Spinal cord (tissue), 10 donors: Measurements from ENCODE around the gene TMEM190. TPM values are rescaled to one million over a fixed set of nuclear protein-coding genes. Genes with fewer than 3 reads are reported as not detected.

ENCODE experiments used
- DNase-seq, 6 donors: peaks; one replicate each; pipeline versions ENCODE4 v3.0.0 to v3.0.0-alpha.2; 2013 to 2015; ENCODE audit warnings: low spot score in 6 of 6, low read depth in 4 of 6
- H3K27ac ChIP-seq: one replicate; pipeline ENCODE4 v1.5.1; 2013; ENCODE audit warnings: low read depth, low read length, control low read depth
- H3K27me3 ChIP-seq: one replicate; pipeline ENCODE4 v1.6.1; 2013; ENCODE audit warnings: low read length; ENCODE audit not compliant: control insufficient read depth, insufficient read depth
- H3K36me3 ChIP-seq: one replicate; pipeline ENCODE4 v1.6.1; 2013; ENCODE audit warnings: low read length; ENCODE audit not compliant: control insufficient read depth, insufficient read depth
- H3K4me1 ChIP-seq: one replicate; pipeline ENCODE4 v1.6.1; 2013; ENCODE audit warnings: low read length; ENCODE audit not compliant: control insufficient read depth, insufficient read depth
- H3K4me3 ChIP-seq: one replicate; pipeline ENCODE4 v1.5.1; 2013; ENCODE audit warnings: low read depth, low read length, control low read depth
- H3K9me3 ChIP-seq: one replicate; pipeline ENCODE4 v1.6.1; 2013; ENCODE audit warnings: low read length; ENCODE audit not compliant: control insufficient read depth, insufficient read depth
- WGBS: methylation state at CpG from one replicate; pipeline ENCODE4 v1.1.5; 2013; ENCODE audit warnings: missing lambda C conversion rate; ENCODE audit not compliant: insufficient coverage; 5-methylcytosine and 5-hydroxymethylcytosine counted together
- polyA plus RNA-seq, 2 donors: library from polyadenylated mRNA; unstranded; fragments of 120-200 nt; gene quantifications; one replicate each; pipeline ENCODE4 v1.2.1, GENCODE V29; 2013; ENCODE audit not compliant: insufficient read length in 2 of 2
- total RNA-seq, 2 donors: library from RNA; depleted of rRNA in 1 of 2; stranded (reverse); fragments of 120-200 nt in 1 of 2; fragments of >200 nt in 1 of 2; gene quantifications; one replicate each; pipeline versions ENCODE4 v1.2.3 to v1.2.4, GENCODE V29; 2013 to 2014
- donor health status: healthy.

TMEM190 gene
- total and polyA plus RNA-seq, 4 donors, result 0.40 to 5.0 (median 1.4) TPM

GRCh38 chr19:55382013-55382412 lies 5.4 kb downstream of the TMEM190 start:
- H3K27ac ChIP-seq, result no peak overlapping the region

DNA sequence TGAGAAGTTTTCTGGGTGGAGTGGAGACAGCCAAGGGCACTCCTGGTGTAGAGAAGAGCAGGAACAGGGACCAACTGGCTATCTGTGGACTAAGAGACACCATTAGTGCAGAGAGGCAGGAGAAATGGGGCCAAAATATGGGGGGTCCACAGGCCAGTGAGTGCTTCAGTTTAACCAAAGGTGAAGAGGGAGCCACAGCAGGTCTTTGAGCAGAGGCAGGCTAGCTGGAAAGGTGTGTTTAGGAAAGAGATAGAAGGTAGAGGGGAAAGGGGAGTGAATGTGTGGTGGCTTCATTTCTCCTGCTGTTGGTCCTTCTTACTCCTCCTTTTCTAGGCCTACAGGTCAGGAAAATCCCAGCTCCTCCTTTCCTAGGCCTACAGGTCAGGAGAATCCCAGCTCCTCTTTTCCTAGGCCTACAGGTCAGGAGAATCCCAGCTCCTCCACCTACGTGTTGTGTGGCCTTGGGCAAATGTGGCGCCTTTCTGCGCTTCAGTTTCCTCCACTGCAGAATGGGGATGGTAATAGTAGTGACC lies 6.0 kb downstream of the TMEM190 start:
- Histone ChIP-seq H3K9me3 (no peaks in the 10 kb centered on the region), H3K27ac (no peak overlapping the region), H3K4me3 (no peak overlapping the region), H3K4me1 (peaks cover 38% of the 10 kb centered on the region), H3K36me3 (peaks cover 12% of the 10 kb centered on the region), H3K27me3 (peaks cover 6% of the 10 kb centered on the region)
- no CpG with 5 or more reads among the region's 3 CpGs for WGBS
- no peak for DNase-seq

More at GRCh38 chr19:55382013-55382412, 5.4 kb downstream of the TMEM190 start:
- Histone ChIP-seq H3K4me1 (peaks cover 37% of the 10 kb centered on the region), H3K4me3 (no peak overlapping the region), H3K36me3 (peaks cover 7% of the 10 kb centered on the region), H3K9me3 (no peaks in the 10 kb centered on the region), H3K27me3 (peaks cover 11% of the 10 kb centered on the region)
- DNase-seq, result no peak
- 96% methylated on average over 5 of the region's 5 CpGs for WGBS

GRCh38 chr19:55383279-55384130 lies 6.9 kb downstream of the TMEM190 start:
- peaks cover 43% of the 10 kb centered on the region for H3K4me1 ChIP-seq
- DNase-seq, result peak in 2 of 6 donors; percentile 82 to 83
- H3K27ac ChIP-seq, result peak overlapping the region; percentile 57
- 3% methylated on average over 88 of the region's 88 CpGs for WGBS
- peak overlapping the region; percentile 27 for H3K4me3 ChIP-seq
- H3K36me3 ChIP-seq, result peaks cover 22% of the 10 kb centered on the region
- H3K27me3 ChIP-seq, result no peaks in the 10 kb centered on the region
- H3K9me3 ChIP-seq, result no peaks in the 10 kb centered on the region

GRCh38 chr19:55384131-55384919 lies 7.7 kb downstream of the TMEM190 start, which contains the start of gene TMEM238:
TSS of gene TMEM238 (minus strand) at chr19:55384292. CDS start at chr19:55384259, 33 bp downstream.
- H3K36me3 ChIP-seq, result peaks cover 30% of the 10 kb centered on the region
- H3K4me3 ChIP-seq, result peak within 1 kb of the TSS; percentile 96
- H3K27ac ChIP-seq, result peak within 1 kb of the TSS; percentile 94
- peak in 2 of 6 donors; percentile 43 to 47 for DNase-seq
- no peaks in the 10 kb centered on the region for H3K9me3 ChIP-seq
- WGBS, result 18% methylated on average over 71 of the region's 72 CpGs
- no peaks in the 10 kb centered on the region for H3K27me3 ChIP-seq
- H3K4me1 ChIP-seq, result peaks cover 51% of the 10 kb centered on the region

DNA sequence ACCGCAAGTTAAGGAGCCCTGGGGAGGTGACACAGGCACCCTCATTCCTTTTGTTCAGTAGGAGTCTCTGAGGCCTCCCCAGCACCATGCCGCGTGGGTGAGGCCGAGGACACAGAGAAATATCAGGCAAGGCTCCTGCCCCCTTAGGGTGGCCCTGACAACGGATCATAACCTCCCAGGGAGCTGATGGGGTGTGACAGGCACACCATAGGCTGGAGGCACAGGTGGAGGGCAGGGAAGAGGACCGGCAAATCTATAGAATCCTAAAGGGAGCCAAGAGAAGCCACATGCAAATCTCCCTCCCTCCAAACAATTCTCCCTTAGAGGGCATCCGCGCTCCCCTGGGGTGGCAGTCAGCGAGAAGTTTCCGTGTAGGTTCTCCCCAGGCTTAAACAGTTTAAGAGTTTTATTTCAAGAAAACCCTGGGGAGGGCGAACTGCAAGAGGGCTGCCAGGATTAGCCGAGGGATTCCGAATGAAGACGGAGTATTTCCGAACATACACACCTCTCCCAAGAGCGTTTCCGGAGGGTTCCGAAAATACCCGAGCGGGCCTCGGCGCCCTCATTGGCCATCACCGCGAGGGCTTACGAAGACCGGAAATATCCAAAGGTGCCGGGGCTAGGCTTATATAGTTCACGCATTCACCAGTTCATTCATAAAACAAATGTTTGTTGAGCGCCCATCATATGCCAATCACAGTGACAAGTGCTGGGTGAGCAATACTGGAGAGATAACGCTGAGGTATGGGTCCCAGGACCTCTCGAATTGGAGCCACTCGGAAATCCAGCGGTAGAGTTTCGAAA lies 8.5 kb downstream of the TMEM190 start:
- 4% methylated on average over 27 of the region's 34 CpGs for WGBS
- H3K4me1 ChIP-seq, result peaks cover 59% of the 10 kb centered on the region
- no peaks in the 10 kb centered on the region for H3K9me3 ChIP-seq
- H3K27ac ChIP-seq, result peak overlapping the region; percentile 94
- H3K4me3 ChIP-seq, result peak overlapping the region; percentile 96
- no peaks in the 10 kb centered on the region for H3K27me3 ChIP-seq
- peaks cover 38% of the 10 kb centered on the region for H3K36me3 ChIP-seq
- peak; percentile 97 to 99 (median 98) for DNase-seq

- H3K4me3 ChIP-seq, result peak within 1 kb of the TSS; percentile 96
- 0% methylated on average over 68 of the region's 68 CpGs for WGBS
- H3K27me3 ChIP-seq, result no peaks in the 10 kb centered on the region
- H3K9me3 ChIP-seq, result no peaks in the 10 kb centered on the region
- peaks cover 44% of the 10 kb centered on the region for H3K36me3 ChIP-seq
- H3K27ac ChIP-seq, result peak within 1 kb of the TSS; percentile 94
- H3K4me1 ChIP-seq, result peaks cover 59% of the 10 kb centered on the region
- DNase-seq, result peak; percentile 99 to 100 (median 100)
Observed at GRCh38 chr19:55385724-55386492, 9.3 kb downstream of the TMEM190 start, which contains the start of gene RPL28. TSS of gene RPL28 (plus strand) at chr19:55385932. CDS start at chr19:55386358, 426 bp downstream.

DNA sequence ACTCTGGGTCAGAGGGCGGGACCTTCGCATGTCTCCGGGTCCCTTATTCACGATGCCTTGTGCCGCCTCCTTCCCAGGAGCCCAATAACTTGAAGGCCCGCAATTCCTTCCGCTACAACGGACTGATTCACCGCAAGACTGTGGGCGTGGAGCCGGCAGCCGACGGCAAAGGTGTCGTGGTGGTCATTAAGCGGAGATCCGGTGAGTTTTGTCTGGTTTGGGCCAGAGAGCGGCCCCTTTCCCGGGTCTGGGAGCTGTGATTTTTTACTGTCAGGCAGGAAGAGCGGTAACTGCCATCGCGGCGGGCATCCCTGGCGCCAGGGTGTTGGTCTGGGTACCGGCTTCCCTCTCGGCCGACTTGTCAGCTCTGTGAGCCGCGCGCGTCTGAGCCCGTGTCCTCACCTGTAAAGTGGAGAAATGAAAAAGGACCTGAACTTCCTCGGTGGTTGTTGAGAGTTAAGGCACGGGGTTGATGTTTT lies 9.9 kb downstream of the TMEM190 start:
- DNase-seq, result no peak
- no peaks in the 10 kb centered on the region for H3K27me3 ChIP-seq
- H3K4me3 ChIP-seq, result peak overlapping the region; percentile 96
- H3K27ac ChIP-seq, result peak overlapping the region; percentile 94
- H3K4me1 ChIP-seq, result peaks cover 64% of the 10 kb centered on the region
- H3K36me3 ChIP-seq, result peaks cover 50% of the 10 kb centered on the region
- H3K9me3 ChIP-seq, result no peaks in the 10 kb centered on the region
- 5% methylated on average over 33 of the region's 33 CpGs for WGBS

GRCh38 chr19:55387736-55388497 lies 11.3 kb downstream of the TMEM190 start:
- H3K27me3 ChIP-seq, result no peaks in the 10 kb centered on the region
- 88% methylated on average over 14 of the region's 24 CpGs for WGBS
- no peak overlapping the region for H3K4me3 ChIP-seq
- no peak overlapping the region for H3K27ac ChIP-seq
- H3K36me3 ChIP-seq, result peaks cover 63% of the 10 kb centered on the region
- no peaks in the 10 kb centered on the region for H3K9me3 ChIP-seq
- no peak for DNase-seq
- peaks cover 61% of the 10 kb centered on the region for H3K4me1 ChIP-seq
